Gastrocnemius medialis (tissue), 4 donors: Measurements from ENCODE around the gene GAS7. TPM values are rescaled to one million over a fixed set of nuclear protein-coding genes. Genes with fewer than 3 reads are reported as not detected.

Experiments used
- ATAC-seq, 2 donors: fragments of 150-250 bp; one replicate each; pipeline ENCODE4 v1.9.1; 2016
- DNase-seq, 2 donors: peaks; one replicate each; pipeline ENCODE4 v3.0.0-alpha.2; 2019
- H3K27ac ChIP-seq, 4 donors: fragments of 200-600 bp; sonication (generic); 1 replicate in 1 of 4; 2 replicates in 3 of 4; pipeline ENCODE4 v1.5.1; 2016 to 2018; ENCODE audit warnings: mild to moderate bottlenecking in 2 of 4, moderate library complexity in 1 of 4
- H3K27me3 ChIP-seq, 3 donors: fragments of 200-600 bp; sonication (generic) in 2 of 3; 1 replicate in 1 of 3; 2 replicates in 2 of 3; pipeline versions ENCODE4 v1.5.1 to v1.6.0; 2016 to 2019; ENCODE audit warnings: mild to moderate bottlenecking in 1 of 3, moderate library complexity in 1 of 3
- H3K36me3 ChIP-seq, 2 donors: fragments of 200-600 bp; sonication (generic) in 1 of 2; one replicate each; pipeline ENCODE4 v1.5.1; 2017 to 2018
- H3K4me1 ChIP-seq, 2 donors: fragments of 200-600 bp; sonication (generic) in 1 of 2; one replicate each; pipeline ENCODE4 v1.5.1; 2016 to 2017; ENCODE audit warnings: mild to moderate bottlenecking in 2 of 2
- H3K4me3 ChIP-seq, 4 donors: fragments of 200-600 bp; sonication (generic) in 3 of 4; 1 replicate in 1 of 4; 2 replicates in 3 of 4; pipeline ENCODE4 v1.5.1; 2016 to 2019; ENCODE audit warnings: mild to moderate bottlenecking in 2 of 4
- H3K9me3 ChIP-seq, 3 donors: fragments of 200-600 bp; sonication (generic) in 2 of 3; 1 replicate in 1 of 3; 2 replicates in 2 of 3; pipeline ENCODE4 v1.5.1; 2016 to 2019
- POLR2A ChIP-seq, 2 donors: fragments of 450-650 bp; IDR thresholded peaks; one replicate each; pipeline ENCODE4 v1.6.1; 2017; ENCODE audit warnings: antibody characterized with exemption in 2 of 2, mild to moderate bottlenecking in 2 of 2, moderate library complexity in 2 of 2
- in situ Hi-C, 4 donors: fragments of 200-750 bp; cut with MboI; loops; one replicate each; pipeline versions ENCODE4 v1.15.0 to v1.8.0; 2017; ENCODE audit warnings: low sequenced_read_pairs in 4 of 4
- intact Hi-C: fragments of 100-400 bp; cut with DNase I; formaldehyde crosslinking; loops from one replicate; pipeline ENCODE4 v1.15.1; 2023; ENCODE audit warnings: low total_unique reads
- total RNA-seq, 4 donors: library from RNA; depleted of rRNA; stranded (reverse); fragments of >200 nt; gene quantifications; one replicate each; pipeline versions ENCODE4 v1.1.0 to v1.2.3, GENCODE V29; 2016
- TF ChIP-seq, protein P1 (sequence below), 5 experiments: fragments of 450-650 bp in 3 of 5; fragments of 200-600 bp in 2 of 5; sonication (generic) in 2 of 5; IDR thresholded peaks in 4 of 5; conservative IDR thresholded peaks in 1 of 5; 1 replicate in 4 of 5; 2 replicates in 1 of 5; pipeline ENCODE4 v1.5.1; 2016 to 2019; ENCODE audit warnings: antibody characterized with exemption in 5 of 5, mild to moderate bottlenecking in 3 of 5, moderate library complexity in 3 of 5

GAS7 gene
- total RNA-seq, 4 donors from 2014 or later: 5.8 to 7.1 (median 6.1) TPM

DNA sequence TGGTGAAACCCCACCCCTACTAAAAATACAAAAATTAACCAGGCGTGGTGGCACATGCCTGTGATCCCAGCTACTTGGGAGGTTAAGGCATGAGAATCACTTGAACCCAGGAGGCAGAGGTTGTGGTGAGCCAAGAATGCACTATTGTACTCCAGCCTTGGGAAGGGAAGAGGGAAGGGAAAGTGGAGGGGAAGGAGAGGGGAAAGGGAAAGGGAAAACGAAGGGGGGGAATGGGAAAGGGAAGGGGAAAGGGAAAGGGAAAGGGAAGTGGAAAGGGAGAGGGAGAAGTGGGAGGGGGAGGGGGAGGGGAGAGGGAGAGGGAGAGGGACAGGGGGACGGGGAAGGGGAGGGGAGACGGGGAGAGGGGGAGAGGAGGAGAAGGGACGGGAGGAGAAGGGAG lies 122.5 kb downstream of the GAS7 start:
- intact Hi-C loops: no loop called here
- Histone ChIP-seq H3K4me1 (no peaks in the 10 kb centered on the region), H3K4me3 (no peak overlapping the region), H3K27me3 (no peaks in the 10 kb centered on the region), H3K36me3 (no peaks in the 10 kb centered on the region), H3K9me3 (no peaks in the 10 kb centered on the region), H3K27ac (no peak overlapping the region)
- no peak for DNase-seq
- TF ChIP-seq, protein P1, sequence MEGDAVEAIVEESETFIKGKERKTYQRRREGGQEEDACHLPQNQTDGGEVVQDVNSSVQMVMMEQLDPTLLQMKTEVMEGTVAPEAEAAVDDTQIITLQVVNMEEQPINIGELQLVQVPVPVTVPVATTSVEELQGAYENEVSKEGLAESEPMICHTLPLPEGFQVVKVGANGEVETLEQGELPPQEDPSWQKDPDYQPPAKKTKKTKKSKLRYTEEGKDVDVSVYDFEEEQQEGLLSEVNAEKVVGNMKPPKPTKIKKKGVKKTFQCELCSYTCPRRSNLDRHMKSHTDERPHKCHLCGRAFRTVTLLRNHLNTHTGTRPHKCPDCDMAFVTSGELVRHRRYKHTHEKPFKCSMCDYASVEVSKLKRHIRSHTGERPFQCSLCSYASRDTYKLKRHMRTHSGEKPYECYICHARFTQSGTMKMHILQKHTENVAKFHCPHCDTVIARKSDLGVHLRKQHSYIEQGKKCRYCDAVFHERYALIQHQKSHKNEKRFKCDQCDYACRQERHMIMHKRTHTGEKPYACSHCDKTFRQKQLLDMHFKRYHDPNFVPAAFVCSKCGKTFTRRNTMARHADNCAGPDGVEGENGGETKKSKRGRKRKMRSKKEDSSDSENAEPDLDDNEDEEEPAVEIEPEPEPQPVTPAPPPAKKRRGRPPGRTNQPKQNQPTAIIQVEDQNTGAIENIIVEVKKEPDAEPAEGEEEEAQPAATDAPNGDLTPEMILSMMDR (IDR thresholded peaks at IDR 0.05 in 4 of 5, conservative IDR thresholded peaks at IDR 0.05 in 1 of 5): no peak
- TF ChIP-seq POLR2A (IDR thresholded peaks at IDR 0.05): no peak
- no peak for ATAC-seq
- in situ Hi-C loops: no loop called here

DNA sequence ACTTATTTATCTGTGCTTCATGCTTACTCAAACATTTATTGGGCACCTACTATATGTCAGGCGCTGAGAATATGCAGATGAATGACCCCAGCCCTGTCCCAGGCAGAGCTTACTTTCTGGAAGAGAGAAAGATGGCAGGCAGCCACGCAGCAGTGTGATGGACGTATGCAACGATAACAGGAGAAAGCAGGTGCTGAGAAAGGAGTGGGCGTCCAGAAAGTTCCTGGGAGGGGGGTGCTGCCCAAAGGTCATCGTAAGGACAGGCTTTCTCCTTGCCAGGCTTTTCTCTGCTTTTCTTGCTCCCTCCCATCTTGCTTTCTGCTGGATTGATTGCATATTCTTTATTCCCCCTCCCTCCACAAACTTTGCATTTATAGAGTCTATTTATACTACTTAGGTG lies 124.5 kb downstream of the GAS7 start:
- TF ChIP-seq, protein P1 (IDR thresholded peaks at IDR 0.05 in 4 of 5, conservative IDR thresholded peaks at IDR 0.05 in 1 of 5): no peak
- no peak for TF ChIP-seq POLR2A (IDR thresholded peaks at IDR 0.05)
- ATAC-seq: no peak

DNA sequence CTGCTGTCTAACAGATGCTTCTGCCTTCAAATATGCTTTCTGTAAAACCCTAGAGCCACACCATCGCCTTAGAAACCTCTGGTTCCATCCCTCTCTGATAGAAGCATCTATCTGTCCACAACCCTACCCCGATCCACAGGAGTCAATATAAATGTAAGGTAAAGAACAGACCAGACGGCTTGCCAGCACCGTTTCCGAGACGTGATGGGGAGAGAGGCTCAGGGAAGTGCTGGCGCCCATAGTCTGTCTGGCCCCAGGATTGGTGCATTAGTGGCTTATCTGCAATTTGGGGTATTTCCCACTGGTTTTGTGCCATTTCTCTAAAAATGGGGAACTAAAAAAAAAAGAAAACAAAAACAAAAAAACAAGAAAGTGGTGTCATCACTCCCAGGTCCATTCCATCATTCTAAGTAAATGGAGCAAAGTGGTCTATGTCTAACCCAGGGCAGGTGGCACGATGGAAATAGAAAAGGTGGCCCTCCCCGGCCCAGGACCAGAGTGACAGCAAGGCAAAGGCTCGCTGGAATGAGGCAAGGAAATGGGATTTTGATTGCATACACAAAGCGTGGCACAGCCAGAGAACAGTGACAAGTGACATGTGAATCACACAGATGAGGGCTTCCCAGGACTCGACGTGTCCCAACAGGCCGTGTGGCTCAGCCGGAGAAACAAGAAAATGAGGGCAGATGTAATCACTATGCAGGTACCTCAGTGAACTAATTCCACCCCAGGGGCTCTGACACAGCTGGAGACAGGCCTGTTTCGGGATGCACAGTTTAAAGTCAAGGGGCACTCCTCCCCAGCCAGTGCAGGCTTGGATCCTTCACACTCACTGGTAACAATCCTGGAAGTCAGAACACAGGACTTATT lies 125.6 kb downstream of the GAS7 start:
- Histone ChIP-seq H3K9me3 (no peaks in the 10 kb centered on the region), H3K36me3 (no peaks in the 10 kb centered on the region)
- ATAC-seq: no peak

More for the DNA sequence above, 124.5 kb downstream of the GAS7 start:
- Histone ChIP-seq H3K4me3 (no peak overlapping the region), H3K4me1 (no peaks in the 10 kb centered on the region), H3K36me3 (no peaks in the 10 kb centered on the region), H3K27ac (no peak overlapping the region), H3K27me3 (no peaks in the 10 kb centered on the region), H3K9me3 (no peaks in the 10 kb centered on the region)
- in situ Hi-C loops: no loop called here
- intact Hi-C loops: no loop called here
- no peak for DNase-seq

DNA sequence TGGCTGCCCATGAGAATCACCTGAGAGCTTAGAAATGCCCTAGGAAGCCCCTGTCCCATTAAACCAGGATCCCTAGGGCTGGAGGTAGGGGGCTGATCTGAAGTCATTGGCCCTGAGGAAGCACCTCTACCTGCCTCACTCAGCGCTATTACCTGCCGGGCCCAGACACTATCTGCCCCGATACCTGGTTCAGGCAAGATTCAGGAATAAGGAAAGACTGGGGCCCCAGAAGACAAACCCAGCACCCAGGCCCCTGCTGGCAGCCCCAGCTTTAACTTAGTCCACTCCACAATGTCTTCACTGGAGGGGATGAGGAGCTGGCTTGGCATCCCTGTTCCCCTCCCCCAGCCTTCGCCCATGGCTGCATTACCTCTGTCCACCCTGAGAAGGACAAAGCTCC lies 126.3 kb downstream of the GAS7 start:
- H3K4me1 ChIP-seq: no peaks in the 10 kb centered on the region
- H3K4me3 ChIP-seq: no peak overlapping the region
- H3K27me3 ChIP-seq: no peaks in the 10 kb centered on the region
- H3K27ac ChIP-seq: no peak overlapping the region
- intact Hi-C loops: no loop called here
- DNase-seq (no peak), ATAC-seq (no peak)
- H3K36me3 ChIP-seq: no peaks in the 10 kb centered on the region
- in situ Hi-C loops: no loop called here
- TF ChIP-seq, protein P1 (IDR thresholded peaks at IDR 0.05 in 4 of 5, conservative IDR thresholded peaks at IDR 0.05 in 1 of 5): no peak
- no peak for TF ChIP-seq POLR2A (IDR thresholded peaks at IDR 0.05)
- no peaks in the 10 kb centered on the region for H3K9me3 ChIP-seq

More for the DNA sequence above, 125.6 kb downstream of the GAS7 start:
- Histone ChIP-seq H3K27me3 (no peaks in the 10 kb centered on the region), H3K4me3 (no peak overlapping the region), H3K27ac (no peak overlapping the region), H3K4me1 (no peaks in the 10 kb centered on the region)
- in situ Hi-C loops: no loop called here
- DNase-seq: no peak
- intact Hi-C loops: no loop called here
- TF ChIP-seq, protein P1 (IDR thresholded peaks at IDR 0.05 in 4 of 5, conservative IDR thresholded peaks at IDR 0.05 in 1 of 5): no peak
- TF ChIP-seq POLR2A (IDR thresholded peaks at IDR 0.05): no peak
